ENCODE data around the gene SH3RF1.

Gene SH3RF1

DNA sequence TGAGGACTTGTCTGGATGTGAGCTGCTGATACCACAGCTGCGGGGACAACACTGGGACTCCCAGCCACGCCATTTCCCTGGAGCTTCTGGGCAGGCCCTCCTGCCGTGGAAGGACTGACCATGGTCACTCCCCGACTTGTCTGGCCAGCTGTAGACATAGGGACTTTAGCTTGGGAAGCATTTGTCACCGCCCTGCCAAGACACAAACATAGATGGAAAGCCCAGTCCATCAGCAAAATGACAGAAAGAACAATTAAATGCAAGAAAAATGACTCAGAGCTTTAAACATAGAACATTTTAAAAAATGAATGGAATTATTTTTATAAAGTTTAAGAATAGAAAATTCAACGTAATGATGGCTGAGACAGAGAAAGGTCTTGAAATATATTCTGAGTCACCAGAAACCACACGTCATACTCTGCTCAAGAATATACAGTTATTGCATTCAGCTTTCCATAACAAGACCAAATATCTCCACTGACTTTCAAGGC is 153.1 kb downstream of the SH3RF1 start:
- DNase-seq (ENCODE audit: low read depth), result no peak
- TF ChIP-seq, protein P1, sequence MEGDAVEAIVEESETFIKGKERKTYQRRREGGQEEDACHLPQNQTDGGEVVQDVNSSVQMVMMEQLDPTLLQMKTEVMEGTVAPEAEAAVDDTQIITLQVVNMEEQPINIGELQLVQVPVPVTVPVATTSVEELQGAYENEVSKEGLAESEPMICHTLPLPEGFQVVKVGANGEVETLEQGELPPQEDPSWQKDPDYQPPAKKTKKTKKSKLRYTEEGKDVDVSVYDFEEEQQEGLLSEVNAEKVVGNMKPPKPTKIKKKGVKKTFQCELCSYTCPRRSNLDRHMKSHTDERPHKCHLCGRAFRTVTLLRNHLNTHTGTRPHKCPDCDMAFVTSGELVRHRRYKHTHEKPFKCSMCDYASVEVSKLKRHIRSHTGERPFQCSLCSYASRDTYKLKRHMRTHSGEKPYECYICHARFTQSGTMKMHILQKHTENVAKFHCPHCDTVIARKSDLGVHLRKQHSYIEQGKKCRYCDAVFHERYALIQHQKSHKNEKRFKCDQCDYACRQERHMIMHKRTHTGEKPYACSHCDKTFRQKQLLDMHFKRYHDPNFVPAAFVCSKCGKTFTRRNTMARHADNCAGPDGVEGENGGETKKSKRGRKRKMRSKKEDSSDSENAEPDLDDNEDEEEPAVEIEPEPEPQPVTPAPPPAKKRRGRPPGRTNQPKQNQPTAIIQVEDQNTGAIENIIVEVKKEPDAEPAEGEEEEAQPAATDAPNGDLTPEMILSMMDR (conservative IDR thresholded peaks at IDR 0.05; ENCODE audit: low read depth, low read length), result no peak
- no peak overlapping the region for H3K4me3 ChIP-seq (ENCODE audit: low read length)

DNA sequence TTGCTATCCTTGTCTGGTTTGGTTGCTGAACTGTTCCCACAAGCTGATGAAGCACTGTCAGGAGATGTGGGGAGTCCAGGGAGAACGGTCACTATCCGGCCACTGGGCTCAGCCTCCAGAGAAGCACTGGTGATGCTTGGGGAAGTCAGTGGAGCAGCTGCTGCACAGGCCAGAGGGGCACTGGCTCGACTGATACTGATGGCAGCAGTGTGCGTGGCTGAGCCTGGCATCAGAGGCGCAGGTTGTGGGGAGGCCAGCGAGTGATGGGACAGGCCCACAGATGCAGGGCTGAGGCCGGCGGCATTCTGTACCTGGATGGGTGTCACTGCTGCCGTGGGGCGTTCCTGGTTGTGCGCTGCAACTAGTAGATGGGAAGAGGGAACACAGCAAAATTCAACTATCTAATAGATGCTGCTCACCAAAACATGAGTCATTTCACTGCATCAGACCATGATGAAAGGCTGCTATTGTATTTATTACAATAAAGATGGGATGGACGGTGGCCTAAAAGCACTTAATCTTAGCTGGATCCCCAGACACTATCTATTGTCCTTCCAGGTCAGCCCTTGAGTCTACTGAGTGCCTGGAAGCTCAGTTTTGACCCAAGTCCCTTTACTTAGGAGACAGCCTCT is 154.4 kb downstream of the SH3RF1 start:
- no peak for DNase-seq (ENCODE audit: low read depth)
- no peak overlapping the region for H3K4me3 ChIP-seq (ENCODE audit: low read length)
- TF ChIP-seq, protein P1 (conservative IDR thresholded peaks at IDR 0.05; ENCODE audit: low read depth, low read length), result no peak

DNA sequence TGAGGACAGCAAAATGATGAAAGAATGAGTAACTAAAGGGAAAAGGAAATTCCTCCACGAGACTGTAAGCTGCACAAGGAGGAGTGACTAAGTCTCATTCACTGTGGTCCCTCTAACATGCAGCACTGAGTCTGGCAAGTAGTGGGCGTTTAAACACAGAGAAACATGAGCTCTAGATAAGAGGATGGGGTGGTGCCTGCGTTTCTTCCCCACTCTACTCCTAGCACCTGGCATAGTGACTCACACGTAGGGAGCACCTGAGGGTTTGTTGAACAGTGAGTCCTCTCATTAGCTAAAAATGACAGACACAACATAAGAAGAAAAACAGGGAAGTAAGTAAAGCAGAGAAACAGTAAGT is 154.9 kb downstream of the SH3RF1 start:
- DNase-seq (ENCODE audit: low read depth), result peak; percentile 84
- H3K4me3 ChIP-seq (ENCODE audit: low read length), result no peak overlapping the region
- TF ChIP-seq, protein P1 (conservative IDR thresholded peaks at IDR 0.05; ENCODE audit: low read depth, low read length), result peak; percentile 58

DNA sequence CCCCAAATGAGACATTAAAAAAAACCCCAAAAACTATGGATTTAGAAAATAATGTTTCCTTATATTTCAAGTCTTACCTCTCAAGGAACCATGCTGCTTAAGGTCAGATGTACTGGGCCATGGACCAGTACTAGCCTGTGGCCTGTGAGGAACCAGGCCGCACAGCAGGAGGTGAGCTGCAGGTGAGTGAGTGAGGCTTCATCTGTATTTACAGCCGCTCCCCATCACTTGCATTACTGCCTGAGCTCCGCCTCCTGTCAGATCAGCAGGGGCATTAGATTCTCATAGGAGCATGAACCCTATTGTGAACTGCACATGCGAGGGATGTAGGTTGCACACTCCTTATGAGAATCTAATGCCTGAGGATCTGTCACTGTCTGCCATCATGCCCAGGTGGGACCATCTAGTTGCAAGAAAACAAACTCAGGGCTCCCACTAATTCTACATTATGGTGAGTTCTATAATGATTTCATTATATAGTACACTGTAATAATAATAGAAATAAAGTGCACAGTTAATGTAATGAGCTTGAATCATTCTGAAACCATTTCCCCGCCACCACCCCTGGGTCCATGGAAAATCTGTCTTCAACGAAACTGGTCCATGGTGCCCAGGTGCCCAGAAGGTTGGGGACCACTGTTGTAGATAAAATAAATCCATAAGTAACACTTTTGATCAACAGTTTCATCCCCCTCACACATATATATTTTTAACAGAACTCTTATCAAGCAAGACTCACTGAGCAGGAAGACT is 155.4 kb downstream of the SH3RF1 start:
- no peak for DNase-seq (ENCODE audit: low read depth)
- TF ChIP-seq, protein P1 (conservative IDR thresholded peaks at IDR 0.05; ENCODE audit: low read depth, low read length), result no peak
- H3K4me3 ChIP-seq (ENCODE audit: low read length), result no peak overlapping the region

DNA sequence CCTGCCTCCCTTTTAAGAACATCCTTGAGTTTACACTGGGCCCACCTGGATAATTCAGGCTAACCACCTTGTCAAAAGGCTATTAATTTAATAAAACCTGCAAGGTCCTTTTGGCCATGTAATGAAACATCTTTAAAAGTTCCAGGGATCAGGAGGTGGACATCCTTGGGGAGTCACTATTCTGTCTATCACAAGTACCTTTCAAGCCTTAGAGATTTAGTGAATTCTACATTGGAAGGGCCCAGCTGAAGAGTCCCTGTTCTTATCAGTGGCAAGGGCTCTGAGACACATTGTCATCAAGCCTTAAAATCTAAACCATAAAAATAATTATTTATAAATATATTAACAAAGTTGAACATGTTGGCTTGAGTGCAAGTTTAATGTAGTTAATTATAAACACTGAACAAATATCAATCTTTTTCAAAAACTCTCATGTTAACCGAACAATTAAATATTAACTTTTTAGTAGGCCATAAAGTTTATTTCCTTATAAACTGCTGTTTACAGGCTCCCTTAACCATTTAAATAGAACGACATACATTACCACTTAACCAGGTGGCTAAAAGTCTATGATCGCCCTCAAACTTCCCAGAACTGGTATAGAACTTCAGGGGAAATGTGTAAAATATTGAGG is 156.3 kb downstream of the SH3RF1 start:
- no peak for DNase-seq (ENCODE audit: low read depth)
- H3K4me3 ChIP-seq (ENCODE audit: low read length), result no peak overlapping the region
- TF ChIP-seq, protein P1 (conservative IDR thresholded peaks at IDR 0.05; ENCODE audit: low read depth, low read length), result no peak

DNA sequence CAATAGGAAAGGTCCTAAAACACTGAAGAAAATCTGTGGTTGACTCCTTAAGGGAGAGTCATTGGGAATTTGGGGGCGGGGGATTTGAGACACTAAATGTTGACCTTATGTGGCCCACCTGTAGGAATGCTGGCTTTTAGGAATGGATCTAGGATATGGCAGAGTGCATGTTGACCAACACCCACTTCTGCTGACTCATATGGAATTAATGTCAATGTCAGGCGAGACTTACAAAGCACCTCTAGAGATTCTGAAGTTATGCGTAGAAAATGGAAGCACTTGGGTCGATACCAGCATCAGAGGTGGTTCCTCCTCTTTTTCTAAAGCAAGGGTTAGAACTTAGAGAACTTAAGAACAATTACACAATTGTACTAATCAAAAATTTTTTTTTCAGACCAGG is 160.1 kb downstream of the SH3RF1 start:
- DNase-seq (ENCODE audit: low read depth), result no peak
- TF ChIP-seq, protein P1 (conservative IDR thresholded peaks at IDR 0.05; ENCODE audit: low read depth, low read length), result no peak
- H3K4me3 ChIP-seq (ENCODE audit: low read length), result no peak overlapping the region
